ENCODE measurements around the gene LCN15. TPM values are rescaled to one million over a fixed set of nuclear protein-coding genes. Genes with fewer than 3 reads are reported as not detected.
A peak's percentile ranks its signal among the peaks of the same experiment; 100 is the strongest.

LCN15 gene
- total and polyA plus RNA-seq, 2 of the 4 experiments (the other 2 are of a cell fraction), result not detected

GRCh38 chr9:136714096-136714892, 50.0 kb downstream of the LCN15 start (continued):
- TF ChIP-seq POLR2A (IDR thresholded peaks at IDR 0.05; ENCODE audit: low read depth, low read length), result no peak

GRCh38 chr9:136713550-136713949, 50.8 kb downstream of the LCN15 start:
- ATAC-seq (ENCODE audit: low read depth) (no peak), DNase-seq (no peak)
- no peak overlapping the region for H3K56ac ChIP-seq (ENCODE audit: extremely low read depth, insufficient read depth, low read length)
- BruUV-seq (replicated peaks), result no TSS peak
- no peak overlapping the region for H2BK15ac ChIP-seq (ENCODE audit: low read depth, low read length)
- no peak overlapping the region for H2BK120ac ChIP-seq (ENCODE audit: low read depth, low read length)
- H3K14ac ChIP-seq (replicated peaks; ENCODE audit: low read depth, low read length), result no peak overlapping the region
- peak overlapping the region; percentile 42 for H2AK9ac ChIP-seq (replicated peaks; ENCODE audit: low read depth, low read length, poor library complexity)
- H3K4ac ChIP-seq (ENCODE audit: low read depth, low read length), result no peak overlapping the region
- no peak overlapping the region for H4K5ac ChIP-seq (ENCODE audit: low read depth, low read length)
- intact Hi-C loops (cut with micrococcal nuclease) (no loop called here), in situ Hi-C loops (cut with MboI; ENCODE audit: low sequenced_read_pairs) (no loop called here), dilution Hi-C loops (cut with HindIII; ENCODE audit: low sequenced_read_pairs, unreplicated experiment) (no loop called here)
- H3K27me3 ChIP-seq (ENCODE audit: control insufficient read depth, insufficient read depth, low read length), result peaks cover 17% of the 10 kb centered on the region
- no peak overlapping the region for H3K23ac ChIP-seq (ENCODE audit: low read depth, low read length)
- H4K20me1 ChIP-seq (ENCODE audit: insufficient read depth, low read length), result no peaks in the 10 kb centered on the region
- no peak overlapping the region for H2BK5ac ChIP-seq (ENCODE audit: low read depth, low read length, poor library complexity, severe bottlenecking)
- peaks cover 1% of the 10 kb centered on the region; the same call in 1 of the 2 replicates for H3K4me1 ChIP-seq (ENCODE audit: control insufficient read depth, insufficient read depth, low read length)
- H2AK5ac ChIP-seq (ENCODE audit: low read depth, low read length), result no peak overlapping the region
- H4K91ac ChIP-seq (ENCODE audit: insufficient read depth, low read depth, low read length), result no peak overlapping the region
- H3K36me3 ChIP-seq (ENCODE audit: control insufficient read depth, insufficient read depth, low read length), result no peaks in the 10 kb centered on the region
- H3K9me1 ChIP-seq (ENCODE audit: insufficient read depth, low read length), result no peaks in the 10 kb centered on the region
- no peak overlapping the region for H2BK20ac ChIP-seq (ENCODE audit: low read depth, low read length)
- no peak overlapping the region for H3K18ac ChIP-seq (ENCODE audit: low read depth, low read length)
- H3K9ac ChIP-seq (ENCODE audit: low read depth, low read length), result no peak overlapping the region
- H3K27ac ChIP-seq (ENCODE audit: insufficient read depth, low read length), result no peak overlapping the region
- H3K4me3 ChIP-seq (ENCODE audit: insufficient read depth, low read depth, low read length), result no peak overlapping the region
- ChIA-PET CTCF (interaction anchor here (0.8 to 1.3 kb wide), 2 partner anchors 13 to 47 kb away, joined by 3 read pairs; no protein-coding TSS in a partner anchor), POLR2A (ENCODE audit: unreplicated experiment) (no interaction called here)
- H3K9me3 ChIP-seq (ENCODE audit: control insufficient read depth, insufficient read depth, low read length), result no peaks in the 10 kb centered on the region
- H3K4me2 ChIP-seq (ENCODE audit: low read depth, low read length), result no peak overlapping the region
- H3K79me1 ChIP-seq (ENCODE audit: low read depth in 1 of 2, low read length in 2 of 2), result no peaks in the 10 kb centered on the region
- 36% methylated on average over 5 of the region's 8 CpGs; no CpG with 5 or more reads in 1 of the 2 experiments for WGBS, 2 experiments (ENCODE audit: extremely low coverage in 2 of 2, insufficient read length in 1 of 2)
- no peak overlapping the region for H2AFZ ChIP-seq (replicated peaks; ENCODE audit: low read length, poor library complexity)
- H4K8ac ChIP-seq (ENCODE audit: low read depth in 2 of 2, low read length in 2 of 2), result no peak overlapping the region
- TF ChIP-seq NFE2L2 (IDR thresholded peaks at IDR 0.05; ENCODE audit: low read depth, low read length), result no peak
- no peak for TF ChIP-seq FOS (IDR thresholded peaks at IDR 0.05; ENCODE audit: low read depth, low read length)
- TF ChIP-seq CHD1 (IDR thresholded peaks at IDR 0.05; ENCODE audit: low read depth, low read length), result no peak
- TF ChIP-seq CEBPB (IDR thresholded peaks at IDR 0.05; ENCODE audit: low read depth, low read length), result no peak
- no peak for TF ChIP-seq POLR2A (IDR thresholded peaks at IDR 0.05; ENCODE audit: low read depth, low read length)
- TF ChIP-seq, protein P1, sequence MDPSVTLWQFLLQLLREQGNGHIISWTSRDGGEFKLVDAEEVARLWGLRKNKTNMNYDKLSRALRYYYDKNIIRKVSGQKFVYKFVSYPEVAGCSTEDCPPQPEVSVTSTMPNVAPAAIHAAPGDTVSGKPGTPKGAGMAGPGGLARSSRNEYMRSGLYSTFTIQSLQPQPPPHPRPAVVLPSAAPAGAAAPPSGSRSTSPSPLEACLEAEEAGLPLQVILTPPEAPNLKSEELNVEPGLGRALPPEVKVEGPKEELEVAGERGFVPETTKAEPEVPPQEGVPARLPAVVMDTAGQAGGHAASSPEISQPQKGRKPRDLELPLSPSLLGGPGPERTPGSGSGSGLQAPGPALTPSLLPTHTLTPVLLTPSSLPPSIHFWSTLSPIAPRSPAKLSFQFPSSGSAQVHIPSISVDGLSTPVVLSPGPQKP (IDR thresholded peaks at IDR 0.05; ENCODE audit: borderline replicate concordance, low read depth, low read length), result no peak
- TF ChIP-seq RAD21 (IDR thresholded peaks at IDR 0.05; ENCODE audit: low read length), result no peak
- TF ChIP-seq MAFK (IDR thresholded peaks at IDR 0.05; ENCODE audit: low read depth, low read length), result no peak
- TF ChIP-seq SMC3 (IDR thresholded peaks at IDR 0.05; ENCODE audit: low read depth, low read length), result no peak
- TF ChIP-seq RCOR1 (IDR thresholded peaks at IDR 0.05; ENCODE audit: insufficient replicate concordance, low read length), result no peak
- no peak for TF ChIP-seq BHLHE40 (IDR thresholded peaks at IDR 0.05; ENCODE audit: low read depth, low read length)
- no peak for TF ChIP-seq CTCF (conservative IDR thresholded peaks at IDR 0.05; ENCODE audit: low read depth, low read length)
- no peak for TF ChIP-seq RFX5 (IDR thresholded peaks at IDR 0.05; ENCODE audit: low read depth, low read length)
- TF ChIP-seq MAZ (IDR thresholded peaks at IDR 0.05; ENCODE audit: borderline replicate concordance, low read depth, low read length), result no peak
- no peak for TF ChIP-seq MXI1 (IDR thresholded peaks at IDR 0.05; ENCODE audit: borderline replicate concordance, low read depth, low read length)

Data from IMR-90 (cell line).